ENCODE data around the gene NCK2.

The NCK2 gene

GRCh38 chr2:105801961-105802360, 57.2 kb downstream of the NCK2 start:
- in situ Hi-C loops (cut with MboI; ENCODE audit: low pct_unique_long_range_greater_than_20kb, low sequenced_read_pairs) = no loop called here
- no peak for DNase-seq

GRCh38 chr2:105802587-105802986, 57.9 kb downstream of the NCK2 start:
- peak; percentile 26 for DNase-seq
- in situ Hi-C loops (cut with MboI; ENCODE audit: low pct_unique_long_range_greater_than_20kb, low sequenced_read_pairs) = no loop called here

GRCh38 chr2:105803337-105803736, 58.6 kb downstream of the NCK2 start:
- DNase-seq = no peak
- in situ Hi-C loops (cut with MboI; ENCODE audit: low pct_unique_long_range_greater_than_20kb, low sequenced_read_pairs) = no loop called here

GRCh38 chr2:105803773-105804172, 59.1 kb downstream of the NCK2 start:
- no peak for DNase-seq
- in situ Hi-C loops (cut with MboI; ENCODE audit: low pct_unique_long_range_greater_than_20kb, low sequenced_read_pairs) = no loop called here

GRCh38 chr2:105804266-105804665, 59.6 kb downstream of the NCK2 start:
- in situ Hi-C loops (cut with MboI; ENCODE audit: low pct_unique_long_range_greater_than_20kb, low sequenced_read_pairs) = no loop called here
- DNase-seq = no peak

- in situ Hi-C loops (cut with MboI; ENCODE audit: low pct_unique_long_range_greater_than_20kb, low sequenced_read_pairs) = no loop called here
- DNase-seq = no peak
These were observed 62.3 kb downstream of the NCK2 start for GRCh38 chr2:105806996-105807395.

GRCh38 chr2:105808423-105809096, 63.8 kb downstream of the NCK2 start:
- no peak for DNase-seq
- in situ Hi-C loops (cut with MboI; ENCODE audit: low pct_unique_long_range_greater_than_20kb, low sequenced_read_pairs) = no loop called here

GRCh38 chr2:105809097-105809473, 64.4 kb downstream of the NCK2 start:
- in situ Hi-C loops (cut with MboI; ENCODE audit: low pct_unique_long_range_greater_than_20kb, low sequenced_read_pairs) = no loop called here

GRCh38 chr2:105809723-105810122, 65.0 kb downstream of the NCK2 start:
- in situ Hi-C loops (cut with MboI; ENCODE audit: low pct_unique_long_range_greater_than_20kb, low sequenced_read_pairs) = no loop called here
- DNase-seq = no peak

More at GRCh38 chr2:105809097-105809473, 64.4 kb downstream of the NCK2 start:
- no peak for DNase-seq

- DNase-seq = no peak
- in situ Hi-C loops (cut with MboI; ENCODE audit: low pct_unique_long_range_greater_than_20kb, low sequenced_read_pairs) = no loop called here
These were observed 67.7 kb downstream of the NCK2 start for GRCh38 chr2:105812180-105813044.

- in situ Hi-C loops (cut with MboI; ENCODE audit: low pct_unique_long_range_greater_than_20kb, low sequenced_read_pairs) = no loop called here
- no peak for DNase-seq
These were observed 68.3 kb downstream of the NCK2 start for GRCh38 chr2:105813045-105813315.

GRCh38 chr2:105813405-105813804, 68.7 kb downstream of the NCK2 start:
- DNase-seq = no peak
- in situ Hi-C loops (cut with MboI; ENCODE audit: low pct_unique_long_range_greater_than_20kb, low sequenced_read_pairs) = no loop called here

- DNase-seq = no peak
- in situ Hi-C loops (cut with MboI; ENCODE audit: low pct_unique_long_range_greater_than_20kb, low sequenced_read_pairs) = no loop called here
These were observed 69.7 kb downstream of the NCK2 start for GRCh38 chr2:105814291-105814940.

GRCh38 chr2:105815401-105815800, 70.7 kb downstream of the NCK2 start:
- DNase-seq = no peak
- in situ Hi-C loops (cut with MboI; ENCODE audit: low pct_unique_long_range_greater_than_20kb, low sequenced_read_pairs) = no loop called here

- DNase-seq = no peak
- in situ Hi-C loops (cut with MboI; ENCODE audit: low pct_unique_long_range_greater_than_20kb, low sequenced_read_pairs) = no loop called here
These were observed 75.4 kb downstream of the NCK2 start for GRCh38 chr2:105820151-105820550.

GRCh38 chr2:105820691-105821090, 76.0 kb downstream of the NCK2 start:
- no peak for DNase-seq
- in situ Hi-C loops (cut with MboI; ENCODE audit: low pct_unique_long_range_greater_than_20kb, low sequenced_read_pairs) = no loop called here

GRCh38 chr2:105821428-105822125, 76.9 kb downstream of the NCK2 start:
- DNase-seq = peak; percentile 15
- in situ Hi-C loops (cut with MboI; ENCODE audit: low pct_unique_long_range_greater_than_20kb, low sequenced_read_pairs) = no loop called here

GRCh38 chr2:105822186-105822585, 77.5 kb downstream of the NCK2 start:
- in situ Hi-C loops (cut with MboI; ENCODE audit: low pct_unique_long_range_greater_than_20kb, low sequenced_read_pairs) = no loop called here
- DNase-seq = no peak

- in situ Hi-C loops (cut with MboI; ENCODE audit: low pct_unique_long_range_greater_than_20kb, low sequenced_read_pairs) = no loop called here
- DNase-seq = no peak
These were observed 79.7 kb downstream of the NCK2 start for GRCh38 chr2:105824446-105824845.

Measured in KBM-7 (cell line).